GM18508 (cell line): ENCODE results near the gene POSTN.

Source experiments
- ATAC-seq: cut with Tn5 transposase; IDR thresholded peaks from one replicate; pipeline ENCODE4 v1.9.1; 2021; ENCODE audit warnings: moderate number of reproducible peaks; ENCODE audit not compliant: insufficient read depth, unreplicated experiment

The POSTN gene

GRCh38 chr13:37529751-37530385 lies 68.7 kb downstream of the POSTN start:
- ATAC-seq = no peak

DNA sequence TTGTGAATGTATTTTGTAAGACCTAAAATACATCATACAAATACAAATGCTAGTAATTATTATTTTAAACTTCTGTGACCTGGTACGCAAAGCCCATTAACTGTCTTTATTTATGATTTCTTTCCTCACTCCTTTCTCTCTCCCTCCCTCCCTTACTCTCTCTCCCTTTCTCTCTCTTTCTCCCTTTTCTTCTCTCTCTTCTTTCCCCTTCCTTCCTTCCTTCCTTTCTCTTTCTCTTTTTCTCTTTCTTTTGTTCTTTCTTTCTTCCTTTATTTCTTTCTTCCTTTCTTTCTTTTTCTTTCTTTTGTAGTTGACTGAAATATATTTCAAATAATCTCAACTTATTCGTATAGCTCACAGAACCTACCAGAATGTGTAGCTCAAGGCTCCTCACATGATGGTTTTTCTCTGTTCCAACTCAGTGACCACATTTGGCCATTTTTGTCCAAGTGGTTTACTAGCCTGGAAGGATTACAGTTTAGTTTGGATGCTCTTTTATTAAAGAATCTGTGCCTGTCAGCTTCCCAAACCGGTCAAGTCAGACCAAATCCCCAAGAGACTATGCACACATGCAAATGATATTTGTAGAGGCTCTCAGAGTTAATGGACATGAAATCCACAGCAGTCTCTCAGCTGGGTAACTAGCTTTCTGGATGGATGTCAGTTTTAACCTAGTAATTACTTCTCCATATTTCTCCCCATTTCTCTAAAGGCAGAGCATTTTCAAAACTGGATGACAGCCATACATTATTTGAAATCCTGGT lies 71.7 kb downstream of the POSTN start:
- no peak for ATAC-seq

DNA sequence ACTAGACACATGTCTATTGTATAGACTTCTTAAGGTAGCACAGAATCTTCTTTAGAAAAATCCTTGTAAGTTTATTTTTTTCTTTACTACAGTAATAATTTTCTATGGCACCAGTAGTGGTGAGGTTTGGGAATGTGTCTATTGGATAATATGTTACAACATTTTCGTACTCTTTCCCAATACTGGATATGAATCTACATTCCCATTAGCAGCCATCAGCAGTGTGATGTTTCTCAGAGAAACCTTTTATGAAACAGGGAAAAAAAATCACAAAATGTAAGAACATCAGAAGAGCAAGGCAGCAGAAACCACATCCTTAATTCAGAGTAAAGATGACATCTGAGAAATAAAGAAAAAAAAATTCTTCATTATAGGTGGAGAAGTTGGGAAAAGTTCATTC lies 83.3 kb downstream of the POSTN start:
- no peak for ATAC-seq
